CD4-positive, alpha-beta T cell (primary cell): Measurements from ENCODE around the gene TUBA4B. TPM values are rescaled to one million over a fixed set of nuclear protein-coding genes. Genes with fewer than 3 reads are reported as not detected.

Experiments
- ATAC-seq: fragments of 200-7000 bp; cut with Tn5 transposase; one replicate; pipeline ENCODE4 v1.10.0; 2022; ENCODE audit warnings: mild to moderate bottlenecking; ENCODE audit not compliant: poor library complexity
- CTCF ChIA-PET: fragments of 350-600 bp; sonication (Branson Sonifier 250); formaldehyde crosslinking; loops from one replicate; lab custom pipeline; 2021; ENCODE audit warnings: antibody characterized with exemption, inconsistent platforms; lab: Charles Lee
- POLR2A ChIA-PET: fragments of 350-600 bp; sonication (Branson Sonifier 250); formaldehyde crosslinking; loops from one replicate; lab custom pipeline; 2021; ENCODE audit warnings: antibody characterized with exemption, inconsistent platforms; lab: Charles Lee
- DNase-seq, 14 experiments: peaks; one replicate each; pipeline ENCODE4 v3.0.0-alpha.2; 2013 to 2020; ENCODE audit warnings: mixed read lengths in 2 of 14
- H3K27ac ChIP-seq, 2 donors: one replicate each; pipeline versions ENCODE4 v1.5.1 to v1.7.0; 2013; ENCODE audit warnings: low read length in 2 of 2, low read depth in 1 of 2, mild to moderate bottlenecking in 1 of 2
- H3K27me3 ChIP-seq, 2 experiments: 1 replicate in 1 of 2; 2 replicates in 1 of 2; pipeline versions ENCODE4 v1.6.1 to v1.7.0; 2013; ENCODE audit warnings: low read length in 2 of 2, control low read depth in 1 of 2, mild to moderate bottlenecking in 1 of 2, moderate library complexity in 1 of 2; ENCODE audit not compliant: insufficient read depth in 2 of 2, control insufficient read depth in 1 of 2
- H3K36me3 ChIP-seq: one replicate; pipeline ENCODE4 v1.6.1; 2013; ENCODE audit warnings: low read length, control low read depth; ENCODE audit not compliant: insufficient read depth
- H3K4me1 ChIP-seq: one replicate; pipeline ENCODE4 v1.6.1; 2013; ENCODE audit warnings: low read length, control low read depth; ENCODE audit not compliant: insufficient read depth
- H3K4me3 ChIP-seq: one replicate; pipeline ENCODE4 v1.5.1; 2013; ENCODE audit warnings: mild to moderate bottlenecking, low read length, moderate library complexity
- H3K9me3 ChIP-seq, 2 experiments: 1 replicate in 1 of 2; 2 replicates in 1 of 2; pipeline versions ENCODE4 v1.6.1 to v1.7.0; 2013; ENCODE audit warnings: low read length in 2 of 2, mild to moderate bottlenecking in 2 of 2, control low read depth in 1 of 2, moderate library complexity in 1 of 2; ENCODE audit not compliant: control insufficient read depth in 1 of 2, insufficient read depth in 1 of 2
- H3K27ac Mint-ChIP-seq: one replicate; pipeline ENCODE4 v1.8.0; 2020; ENCODE audit warnings: mixed read lengths
- H3K27me3 Mint-ChIP-seq: one replicate; pipeline ENCODE4 v1.8.0; 2021; ENCODE audit warnings: mixed read lengths
- H3K36me3 Mint-ChIP-seq: one replicate; pipeline ENCODE4 v1.8.0; 2021; ENCODE audit warnings: low read depth, mixed read lengths
- H3K4me1 Mint-ChIP-seq: one replicate; pipeline ENCODE4 v1.8.0; 2021; ENCODE audit warnings: low read depth, mixed read lengths
- H3K4me3 Mint-ChIP-seq: one replicate; pipeline ENCODE4 v1.8.0; 2020; ENCODE audit warnings: mild to moderate bottlenecking, mixed read lengths
- H3K9me3 Mint-ChIP-seq: one replicate; pipeline ENCODE4 v1.8.0; 2020; ENCODE audit warnings: mixed read lengths
- CTCF ChIP-seq: fragments of 200-600 bp; IDR thresholded peaks from one replicate; pipeline ENCODE4 v1.8.0; 2022; ENCODE audit warnings: antibody characterized with exemption, mild to moderate bottlenecking
- intact Hi-C, 2 experiments: fragments of 100-400 bp; cut with DNase I in 1 of 2; cut with micrococcal nuclease in 1 of 2; formaldehyde crosslinking; loops; one replicate each; pipeline versions ENCODE4 v1.15.1 to v1.9.0; 2023 to 2025; cut with DNase I, micrococcal nuclease
- total RNA-seq, 174 experiments: library from RNA in 2 of 174; stranded (reverse) in 2 of 174; gene quantifications; one replicate each; pipeline ENCODE4 v1.2.3 and lab custom pipeline; 2021 to 2026

The TUBA4B gene
- total RNA-seq, 2 experiments from 2014 or later: not detected

DNA sequence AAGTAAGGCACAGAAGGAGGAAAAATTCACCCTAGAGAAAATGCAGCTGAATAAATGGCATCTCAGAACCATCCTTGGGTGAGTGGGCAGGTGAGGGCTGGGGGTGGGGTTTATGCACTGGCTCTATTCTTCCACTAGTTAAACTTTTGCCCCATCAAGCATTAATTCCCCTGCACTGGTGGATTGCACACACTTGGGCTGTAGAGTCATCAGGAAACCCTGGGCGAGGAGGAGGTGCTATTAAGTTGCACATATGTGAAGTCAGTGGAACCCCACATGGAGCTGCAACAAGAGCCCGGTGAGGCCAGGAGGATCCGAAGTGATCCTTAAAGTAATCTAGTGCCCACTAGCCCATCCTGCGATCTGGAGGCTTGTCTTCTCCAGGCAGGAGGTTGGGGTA, 19.3 kb downstream of the TUBA4B start:
- no peak overlapping the region for H3K27ac Mint-ChIP-seq
- ChIA-PET POLR2A (interaction anchor here (2.1 kb wide), 1 partner anchor 19 kb away, joined by 7 read pairs; the partner anchor contains the start of genes TUBA4A and TUBA4B), CTCF (no interaction called here)
- intact Hi-C loops: no loop called here
- H3K36me3 Mint-ChIP-seq: no peaks in the 10 kb centered on the region
- Histone ChIP-seq H3K27ac (no peak overlapping the region), H3K4me3 (no peak overlapping the region), H3K9me3 (no peaks in the 10 kb centered on the region), H3K4me1 (peaks cover 2% of the 10 kb centered on the region), H3K27me3 (peaks cover 0 to 2% of the 10 kb centered on the region in 2 experiments), H3K36me3 (no peaks in the 10 kb centered on the region)
- ATAC-seq (no peak), DNase-seq (no peak)
- no peak for TF ChIP-seq CTCF
- no peaks in the 10 kb centered on the region for H3K27me3 Mint-ChIP-seq
- H3K4me3 Mint-ChIP-seq: no peak overlapping the region
- no peaks in the 10 kb centered on the region for H3K9me3 Mint-ChIP-seq
- peaks cover 2% of the 10 kb centered on the region for H3K4me1 Mint-ChIP-seq

GRCh38 chr2:219272995-219273394, 20.0 kb downstream of the TUBA4B start:
- no peak overlapping the region for H3K27ac Mint-ChIP-seq
- Histone ChIP-seq H3K4me1 (peaks cover 8% of the 10 kb centered on the region), H3K36me3 (no peaks in the 10 kb centered on the region), H3K9me3 (no peaks in the 10 kb centered on the region), H3K27me3 (peaks cover 0 to 2% of the 10 kb centered on the region in 2 experiments), H3K27ac (no peak overlapping the region), H3K4me3 (no peak overlapping the region)
- intact Hi-C loops: no loop called here
- no peaks in the 10 kb centered on the region for H3K9me3 Mint-ChIP-seq
- H3K27me3 Mint-ChIP-seq: no peaks in the 10 kb centered on the region
- H3K4me3 Mint-ChIP-seq: no peak overlapping the region
- no peaks in the 10 kb centered on the region for H3K36me3 Mint-ChIP-seq
- CTCF ChIA-PET: interaction anchor here (2.1 kb wide), 1 partner anchor 22 kb away, joined by 15 read pairs; no protein-coding TSS in a partner anchor
- ATAC-seq (no peak), DNase-seq (no peak)
- no peak for TF ChIP-seq CTCF
- peaks cover 9% of the 10 kb centered on the region for H3K4me1 Mint-ChIP-seq
- POLR2A ChIA-PET: interaction anchor here (2.1 kb wide), 1 partner anchor 20 kb away, joined by 7 read pairs; the partner anchor contains the start of genes TUBA4A and TUBA4B

DNA sequence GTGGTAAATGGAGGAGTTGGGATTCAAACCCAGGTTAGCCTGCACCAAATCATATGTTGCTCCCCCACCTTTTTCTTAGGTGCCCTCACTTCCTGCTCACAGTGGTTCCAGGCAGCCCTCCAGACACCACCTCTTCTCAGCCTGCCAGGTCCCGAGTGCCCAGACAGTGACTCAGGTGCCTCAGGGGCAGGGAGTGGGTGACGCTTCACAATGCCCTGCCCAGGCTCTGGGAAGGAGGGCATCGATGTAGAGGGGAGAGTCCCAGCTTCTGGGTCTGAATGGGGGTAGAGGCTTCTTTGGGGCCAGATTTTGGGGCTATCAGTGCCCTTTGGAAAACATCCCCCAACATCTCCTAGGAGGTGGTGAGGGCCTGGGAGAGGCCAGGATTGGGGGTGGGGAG, 20.9 kb downstream of the TUBA4B start:
- DNase-seq: no peak
- no peaks in the 10 kb centered on the region for H3K36me3 ChIP-seq
- ChIA-PET POLR2A (interaction anchor here (0.8 to 2.1 kb wide), 2 partner anchors 19 to 21 kb away, joined by 3 to 7 read pairs; partner anchors contain the start of genes TUBA4A and TUBA4B), CTCF (interaction anchor here (1.2 to 2.1 kb wide), 2 partner anchors 19 to 21 kb away, joined by 3 to 15 read pairs; no protein-coding TSS in a partner anchor)
- peaks cover 17% of the 10 kb centered on the region for H3K4me1 ChIP-seq
- Mint-ChIP-seq H3K36me3 (no peaks in the 10 kb centered on the region), H3K4me3 (no peak overlapping the region), H3K9me3 (no peaks in the 10 kb centered on the region), H3K4me1 (peaks cover 18% of the 10 kb centered on the region), H3K27ac (no peak overlapping the region), H3K27me3 (no peaks in the 10 kb centered on the region)
- peaks cover 0 to 2% of the 10 kb centered on the region in 2 experiments for H3K27me3 ChIP-seq
- H3K4me3 ChIP-seq: no peak overlapping the region
- intact Hi-C loops: no loop called here
- TF ChIP-seq CTCF: no peak
- ATAC-seq: no peak
- no peak overlapping the region for H3K27ac ChIP-seq
- H3K9me3 ChIP-seq: no peaks in the 10 kb centered on the region
